ENCODE data around the gene GNG10.

- no peak for TF ChIP-seq POLR2A (IDR thresholded peaks at IDR 0.05)
- TF ChIP-seq CTCF (IDR thresholded peaks at IDR 0.05) = no peak
Measured at GRCh38 chr9:111632060-111632459, 29.3 kb upstream of the GNG10 start.
